GM18520 (cell line): ENCODE data around the gene AMOTL2.

Source experiments
- ATAC-seq: cut with Tn5 transposase; IDR thresholded peaks from one replicate; pipeline ENCODE4 v1.9.1; 2021; ENCODE audit not compliant: unreplicated experiment

The AMOTL2 gene

GRCh38 chr3:134317106-134317947 is 56.9 kb downstream of the AMOTL2 start:
- ATAC-seq, result no peak

DNA sequence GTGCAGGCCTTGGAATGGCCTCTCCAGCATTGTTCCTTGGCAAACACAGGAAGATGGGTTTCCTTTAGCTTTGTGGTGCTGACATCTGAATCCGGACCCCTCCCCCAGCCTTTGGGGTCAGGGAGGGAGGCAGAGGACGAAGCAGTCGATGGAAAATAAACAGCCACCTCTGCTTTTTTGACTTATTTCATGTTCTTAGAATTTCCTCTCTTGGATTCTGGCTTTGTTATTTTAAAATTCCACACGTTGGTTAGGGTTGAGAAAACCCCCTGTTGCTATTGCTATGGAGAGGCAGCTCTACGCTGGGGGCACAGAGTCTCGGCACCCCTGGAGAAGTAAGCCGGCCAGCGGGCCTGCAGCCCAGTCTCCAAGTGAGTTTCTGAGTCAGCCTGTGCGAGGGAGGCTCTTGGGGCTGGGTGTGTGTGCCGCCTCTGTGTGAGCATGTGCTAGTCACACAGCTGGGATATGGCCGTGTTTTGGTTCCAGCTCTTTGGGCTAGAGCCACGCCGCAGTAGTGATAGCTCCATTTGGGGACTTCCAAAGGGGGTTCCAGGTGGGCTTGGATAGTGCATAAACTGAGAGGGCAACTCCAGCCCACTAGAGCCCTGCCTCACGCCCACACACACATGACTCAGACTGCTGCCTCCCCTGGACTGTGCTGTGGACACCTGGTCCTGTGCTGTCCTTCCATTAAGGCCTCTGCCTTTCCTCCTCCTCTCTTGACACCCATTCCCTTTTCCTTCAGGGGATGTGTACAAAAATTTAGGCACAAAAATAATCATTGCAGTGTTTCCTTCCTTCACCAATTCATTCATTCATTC is 58.8 kb downstream of the AMOTL2 start:
- ATAC-seq, result no peak

GRCh38 chr3:134314588-134315285 is 59.5 kb downstream of the AMOTL2 start:
- ATAC-seq, result no peak

DNA sequence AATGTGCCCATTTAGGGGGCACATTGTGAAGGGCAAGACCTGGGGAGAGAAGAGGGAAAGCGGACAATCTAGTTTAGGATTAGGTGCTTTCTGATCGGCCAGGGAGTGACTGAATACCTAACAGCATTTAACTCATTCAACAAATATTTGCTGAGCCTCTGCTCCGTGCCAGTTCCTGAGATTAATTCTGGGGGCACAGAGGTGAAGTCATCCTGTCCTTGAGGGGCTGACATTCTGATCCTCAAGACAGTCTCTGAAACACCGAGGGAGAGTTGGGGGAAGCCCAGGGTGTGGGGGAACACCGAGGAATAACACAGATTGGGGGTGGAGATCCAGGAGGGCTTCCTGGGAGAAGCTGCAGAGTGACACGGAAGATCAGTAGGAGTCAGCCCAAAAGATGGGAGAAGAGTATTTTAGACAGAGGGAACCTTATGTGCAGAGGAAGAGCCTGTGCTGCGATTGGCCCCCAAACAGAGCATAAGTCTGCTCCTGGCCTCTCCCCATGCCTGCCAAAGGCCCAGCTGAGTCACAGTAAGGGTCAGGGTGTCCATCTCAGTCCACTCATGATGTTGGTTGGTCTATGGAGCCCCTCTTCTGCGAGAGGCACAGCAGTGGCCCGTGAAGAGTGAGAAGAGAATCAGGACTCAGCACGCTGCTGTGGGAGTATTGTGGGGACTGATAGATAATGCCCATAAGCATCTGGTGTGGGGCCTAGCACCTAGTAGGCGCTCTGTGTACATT is 60.2 kb downstream of the AMOTL2 start:
- ATAC-seq, result no peak

GRCh38 chr3:134312873-134313846 is 61.1 kb downstream of the AMOTL2 start:
- ATAC-seq, result no peak

DNA sequence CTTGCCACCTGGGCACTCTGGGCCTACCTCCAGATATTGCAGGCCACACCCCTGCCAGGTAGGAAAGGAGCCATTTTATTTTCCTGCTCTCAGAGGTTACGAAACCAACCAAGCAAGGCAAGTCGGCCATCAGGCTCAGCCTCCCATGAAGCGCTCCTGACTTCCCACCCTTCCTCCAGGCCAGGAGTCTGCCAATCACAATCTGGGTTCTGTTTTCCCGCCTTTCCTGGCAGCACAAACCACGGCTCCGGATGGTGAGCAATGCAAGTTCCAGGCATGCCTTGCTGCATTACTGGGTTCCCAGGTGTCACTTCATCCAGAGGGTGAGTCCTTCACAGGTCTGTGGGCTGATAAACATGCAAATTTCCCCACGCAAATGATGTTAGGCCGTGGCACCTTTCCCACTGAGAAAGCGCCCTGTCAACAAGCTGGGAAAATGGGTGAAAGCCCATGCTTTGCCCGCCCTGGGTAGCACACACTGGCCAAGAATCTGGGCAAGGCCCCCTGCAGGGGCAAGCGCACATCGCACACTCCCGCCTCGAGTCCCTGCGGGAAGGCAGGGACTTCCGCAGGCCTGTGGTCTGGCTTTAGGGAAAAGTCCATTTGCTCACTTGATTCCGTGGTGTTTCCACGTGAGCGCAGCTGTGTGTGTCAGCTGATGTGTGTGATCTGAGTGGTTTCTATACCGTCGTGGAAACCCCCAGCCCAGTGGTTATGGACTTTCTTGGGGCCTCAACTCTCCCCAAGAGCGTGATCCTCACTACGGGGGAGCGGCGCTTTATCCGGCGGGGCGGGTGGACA is 62.0 kb downstream of the AMOTL2 start:
- ATAC-seq, result no peak

DNA sequence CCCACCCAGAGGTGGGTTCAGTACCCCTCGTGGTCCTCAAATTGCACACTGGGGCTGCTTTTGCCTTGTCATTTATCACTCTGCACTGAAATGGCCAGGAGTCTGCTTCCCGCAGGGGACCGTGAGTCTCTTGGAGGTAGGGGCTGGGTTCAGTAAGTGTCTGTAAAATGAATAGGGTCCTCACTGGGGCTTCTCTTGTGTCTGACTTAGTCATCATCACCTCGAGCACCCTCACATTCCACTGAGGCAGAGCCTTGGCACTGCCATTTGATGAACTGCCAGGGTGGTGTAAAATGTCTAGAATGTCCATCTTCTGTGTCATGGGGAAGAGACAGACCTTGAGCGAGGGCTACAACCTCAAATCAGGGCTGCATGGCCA is 62.6 kb downstream of the AMOTL2 start:
- no peak for ATAC-seq

DNA sequence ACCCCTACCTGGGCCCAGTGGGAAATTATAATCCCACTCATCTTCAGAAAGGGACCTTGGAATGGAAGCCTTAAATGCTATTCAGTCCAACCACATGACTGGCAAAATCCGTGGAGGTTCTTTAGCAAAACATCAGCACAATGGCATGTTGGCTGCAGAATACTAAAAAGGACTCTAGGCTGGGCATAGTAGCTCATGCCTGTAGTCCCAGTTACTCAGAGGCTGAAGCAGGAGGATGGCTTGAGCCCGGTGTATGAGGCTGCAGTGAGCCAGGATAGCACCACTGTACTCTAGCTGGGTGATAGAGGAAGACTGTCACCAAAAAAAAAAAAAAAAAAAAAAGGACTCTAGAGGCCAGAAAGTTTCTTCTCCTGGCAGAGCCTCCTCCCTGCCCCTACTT is 63.0 kb downstream of the AMOTL2 start:
- no peak for ATAC-seq

GRCh38 chr3:134309987-134310700 is 64.1 kb downstream of the AMOTL2 start:
- ATAC-seq, result no peak

DNA sequence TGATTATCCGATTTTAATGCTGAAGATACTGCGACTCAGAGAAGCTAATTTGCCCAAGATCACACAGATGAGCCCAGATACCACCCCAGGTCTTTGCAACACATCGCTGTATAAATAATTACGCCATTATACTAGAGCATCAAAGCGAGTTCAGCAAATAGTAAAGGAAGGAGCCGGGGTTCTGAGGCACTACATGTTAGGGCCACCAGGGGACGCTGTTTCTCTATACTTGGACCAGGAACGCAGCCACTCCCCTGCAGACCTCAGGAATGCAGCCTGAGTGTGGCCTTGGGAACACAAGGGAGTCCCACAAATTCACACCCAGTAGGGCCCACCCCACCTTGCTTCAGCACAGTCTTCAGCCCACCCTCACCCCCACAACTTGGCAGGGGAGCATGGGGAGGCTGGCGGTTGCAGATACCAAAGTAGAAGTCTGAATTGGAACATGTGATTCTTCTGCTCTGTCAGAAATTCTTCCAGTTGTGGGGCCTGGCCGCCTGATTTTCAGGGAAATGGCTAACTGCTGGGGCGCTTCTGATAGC is 65.8 kb downstream of the AMOTL2 start:
- no peak for ATAC-seq

- no peak for ATAC-seq
Measured at GRCh38 chr3:134307425-134307824, 66.8 kb downstream of the AMOTL2 start.

- ATAC-seq, result no peak
Measured at GRCh38 chr3:134306320-134306719, 67.9 kb downstream of the AMOTL2 start.
